Endometrial microvascular endothelial cells (primary cell): ENCODE results near the gene PCCA. TPM values are rescaled to one million over a fixed set of nuclear protein-coding genes. Genes with fewer than 3 reads are reported as not detected.
"Not testable (repeated sequence)": the region's sequence is repeated elsewhere in the genome, so short reads cannot be mapped to it uniquely, and the experiment has no call there.

ENCODE experiments used
- in situ Hi-C: cut with HindIII; loops from 2 replicates; pipeline ENCODE4 v1.10.0; 2017; ENCODE audit warnings: low sequenced_read_pairs, low pct_unique_long_range_greater_than_20kb; ENCODE audit errors: inconsistent ontology term
- total RNA-seq: library from RNA; depleted of rRNA; stranded (reverse); fragments of >200 nt; gene quantifications from one replicate; pipeline ENCODE4 v1.2.3, GENCODE V29; 2015; ENCODE audit errors: inconsistent ontology term

PCCA gene
- total RNA-seq, 1 donor from 2014 or later, result 14.0 TPM

DNA sequence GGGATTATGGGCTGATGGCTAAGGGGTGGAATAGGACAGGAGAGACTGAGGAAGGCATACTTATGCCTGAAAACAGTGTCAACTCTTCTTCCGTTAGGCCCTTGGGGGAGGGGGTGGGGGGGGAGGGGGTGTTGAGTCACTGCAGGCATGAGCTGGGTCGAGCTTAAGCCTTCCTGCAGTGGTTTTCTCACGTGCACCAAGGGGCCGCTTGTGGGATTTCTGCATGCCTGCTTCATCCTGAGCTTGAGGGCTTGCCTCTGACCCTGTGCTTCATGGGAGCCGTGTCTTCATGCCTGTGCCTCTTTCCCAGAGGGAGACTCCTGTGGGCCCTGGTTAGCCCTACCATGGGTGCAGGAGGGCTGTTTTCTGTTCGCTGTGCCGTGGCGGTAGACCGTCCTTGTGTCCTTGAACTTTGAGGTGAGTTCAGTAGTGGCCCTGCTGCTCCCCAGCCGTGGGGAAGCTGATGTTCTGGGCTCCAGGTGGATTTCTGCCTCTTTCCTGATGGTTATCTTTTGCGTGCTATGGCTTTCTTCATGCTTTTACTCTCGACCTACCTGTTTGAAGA lies 186.1 kb downstream of the PCCA start:
- in situ Hi-C loops, result no loop called here

DNA sequence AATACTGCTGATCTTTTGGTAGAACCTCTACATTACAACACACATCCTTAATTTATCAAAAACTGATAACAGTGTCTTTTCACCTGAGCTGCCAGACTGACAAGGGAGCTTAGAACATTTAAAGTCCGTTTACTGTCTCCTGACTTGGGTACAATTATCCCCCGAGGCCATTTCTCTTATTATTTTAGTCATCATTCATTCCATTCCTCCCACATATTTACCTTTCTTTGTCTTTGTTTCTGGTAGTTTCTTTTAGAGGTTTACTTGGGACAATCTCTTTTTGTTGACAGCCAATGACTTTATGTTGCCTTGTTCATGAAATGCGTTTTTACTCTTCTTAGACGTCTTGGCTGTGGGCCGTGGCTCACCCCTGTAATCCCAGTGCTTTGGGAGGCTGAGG lies 186.9 kb downstream of the PCCA start:
- in situ Hi-C loops, result no loop called here

DNA sequence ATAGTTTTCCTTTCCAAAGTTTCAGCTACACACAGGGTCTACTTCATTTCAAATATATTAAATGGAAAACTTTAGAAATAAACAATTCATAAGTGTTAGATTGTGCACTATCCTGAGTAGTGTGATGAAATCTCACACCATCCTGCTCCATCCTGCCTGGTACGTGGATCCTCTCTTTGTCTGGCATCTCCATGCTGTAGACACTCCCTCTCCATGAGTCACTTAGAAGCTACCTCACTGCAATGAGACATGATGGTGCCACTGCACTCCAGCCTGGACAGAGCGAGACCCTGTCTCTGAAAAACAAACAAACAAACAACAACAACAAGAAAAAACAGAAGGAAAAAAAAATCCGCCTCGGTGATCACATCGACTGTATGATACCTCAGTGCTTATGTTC lies 191.8 kb downstream of the PCCA start:
- in situ Hi-C loops, result no loop called here

DNA sequence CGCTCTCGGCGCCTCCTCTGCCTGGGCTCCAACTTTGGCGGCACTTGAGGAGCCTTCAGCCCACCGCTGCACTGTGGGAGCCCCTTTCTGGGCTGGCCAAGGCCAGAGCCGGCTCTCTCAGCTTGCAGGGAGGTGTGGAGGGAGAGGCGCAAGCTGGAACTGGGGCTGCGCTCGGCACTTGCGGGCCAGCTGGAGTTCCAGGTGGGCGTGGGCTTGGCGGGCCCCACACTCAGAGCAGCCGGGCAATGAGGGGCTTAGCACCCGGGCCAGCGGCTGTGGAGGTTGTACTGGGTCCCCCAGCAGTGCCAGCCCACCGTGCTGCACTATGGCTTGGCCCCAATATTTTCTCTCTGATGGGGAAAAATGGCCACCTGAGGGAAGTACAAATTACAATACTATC lies 193.4 kb downstream of the PCCA start:
- in situ Hi-C loops, result not testable (repeated sequence)

DNA sequence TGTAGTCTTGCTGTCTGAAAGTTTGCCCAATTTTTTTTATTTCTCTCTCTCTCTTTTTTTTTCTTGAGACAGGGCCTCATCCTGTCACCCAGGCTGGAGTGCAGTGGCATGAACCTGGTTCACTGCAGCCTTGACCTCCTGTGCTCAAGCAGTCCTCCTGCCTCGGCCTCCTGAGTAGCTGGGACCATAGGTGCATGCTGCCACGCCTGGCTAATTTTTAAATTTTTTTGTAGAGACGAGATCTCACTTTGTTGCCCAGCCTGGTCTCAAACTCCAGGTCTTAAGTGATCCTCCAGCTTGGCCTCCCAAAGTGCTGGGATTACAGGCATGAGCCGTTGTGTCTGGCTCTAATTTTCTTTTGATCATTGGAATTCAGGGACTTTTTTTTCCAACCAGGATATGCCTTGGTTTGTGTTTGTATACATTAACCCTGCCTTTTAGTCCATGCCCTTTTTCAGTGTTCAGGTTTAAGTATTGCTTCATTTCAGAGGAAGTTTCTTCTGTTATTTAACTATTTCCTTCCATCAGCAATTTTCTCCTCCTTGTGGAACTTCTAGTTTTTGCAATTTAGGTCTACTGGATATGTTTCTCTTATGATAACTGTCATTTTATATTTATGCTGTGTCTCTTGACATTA lies 201.4 kb downstream of the PCCA start:
- in situ Hi-C loops, result no loop called here

DNA sequence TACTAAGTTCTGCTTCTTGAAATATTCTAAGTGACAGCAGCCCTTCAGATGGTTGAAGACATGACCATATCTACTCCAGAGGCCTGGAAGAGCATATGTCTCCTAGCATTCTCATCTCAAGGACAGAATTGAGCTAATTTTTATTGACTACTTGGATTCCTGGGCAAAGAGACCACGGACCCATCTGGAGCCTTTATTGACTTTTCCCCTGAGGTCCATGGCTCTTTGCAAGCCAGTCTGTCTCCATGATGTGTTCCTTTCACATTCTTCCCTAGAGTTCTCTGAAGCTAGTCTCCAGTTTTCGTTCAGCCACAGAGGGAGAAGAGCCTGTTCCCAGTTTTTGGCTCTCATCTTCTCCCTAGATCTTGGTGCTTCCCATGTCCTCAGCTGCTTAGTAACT lies 202.7 kb downstream of the PCCA start:
- in situ Hi-C loops, result no loop called here

DNA sequence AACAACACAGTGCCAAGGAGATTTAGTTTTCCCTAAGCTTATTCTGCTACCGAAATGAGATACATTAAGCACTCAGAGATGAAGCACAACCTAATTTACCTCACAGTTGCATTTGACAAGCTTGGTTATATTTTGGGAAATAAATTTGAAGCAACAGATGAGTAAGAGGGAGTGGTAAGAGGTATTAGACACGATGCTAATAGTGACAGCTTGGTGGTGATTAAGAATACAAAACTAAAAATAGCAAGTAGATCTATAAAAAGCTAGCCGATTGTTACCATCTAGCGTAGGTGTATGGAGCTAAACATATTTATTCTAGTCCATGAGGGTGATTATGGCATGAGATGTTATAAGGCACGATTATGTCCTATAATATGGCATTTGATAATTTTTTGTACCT lies 208.5 kb downstream of the PCCA start:
- in situ Hi-C loops, result no loop called here

DNA sequence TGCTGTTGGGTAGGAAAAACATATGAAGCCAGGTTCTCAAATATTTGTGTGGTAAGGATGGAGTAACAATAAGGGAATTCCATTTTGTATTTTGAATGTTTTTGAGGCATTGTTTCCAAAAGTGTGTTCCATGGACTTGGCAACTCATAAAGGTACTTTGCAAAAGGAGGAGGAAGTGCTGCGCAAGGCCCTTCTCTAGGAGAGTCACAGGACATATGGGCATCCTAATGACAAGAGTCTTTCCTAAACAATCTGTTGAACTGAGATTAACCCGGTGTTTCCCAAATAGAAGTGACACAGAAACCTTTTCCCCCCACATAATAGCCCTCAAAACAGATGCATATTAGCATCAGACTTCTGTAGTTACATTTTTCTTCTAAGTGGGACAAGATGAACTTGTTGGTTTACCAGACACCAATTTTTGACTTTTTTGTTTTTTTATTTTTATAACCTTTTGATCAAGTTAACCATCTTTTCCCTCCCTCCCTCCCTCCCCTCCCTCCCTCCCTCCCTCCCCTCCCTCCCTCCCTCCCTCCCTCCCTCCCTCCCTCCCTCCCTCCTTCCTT lies 209.3 kb downstream of the PCCA start:
- in situ Hi-C loops, result no loop called here

DNA sequence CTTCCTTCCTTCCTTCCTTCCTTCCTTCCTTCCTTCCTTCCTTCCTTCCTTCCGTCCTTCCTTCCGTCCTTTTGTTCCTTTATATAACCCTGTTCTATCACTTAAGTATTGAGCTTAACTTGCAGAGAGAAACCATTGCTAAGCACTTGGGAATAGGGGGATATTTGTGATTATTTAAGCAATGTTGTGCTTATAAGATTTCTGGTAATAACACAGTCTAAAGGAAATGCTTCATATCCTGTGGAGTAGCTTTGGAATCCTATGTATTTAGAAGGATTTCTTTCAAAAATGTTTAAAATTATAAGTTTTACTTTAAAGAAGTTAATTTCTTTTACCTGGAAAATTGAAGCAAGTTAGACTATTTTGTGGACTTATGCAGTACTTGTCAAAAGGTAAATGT lies 209.8 kb downstream of the PCCA start:
- in situ Hi-C loops, result no loop called here

DNA sequence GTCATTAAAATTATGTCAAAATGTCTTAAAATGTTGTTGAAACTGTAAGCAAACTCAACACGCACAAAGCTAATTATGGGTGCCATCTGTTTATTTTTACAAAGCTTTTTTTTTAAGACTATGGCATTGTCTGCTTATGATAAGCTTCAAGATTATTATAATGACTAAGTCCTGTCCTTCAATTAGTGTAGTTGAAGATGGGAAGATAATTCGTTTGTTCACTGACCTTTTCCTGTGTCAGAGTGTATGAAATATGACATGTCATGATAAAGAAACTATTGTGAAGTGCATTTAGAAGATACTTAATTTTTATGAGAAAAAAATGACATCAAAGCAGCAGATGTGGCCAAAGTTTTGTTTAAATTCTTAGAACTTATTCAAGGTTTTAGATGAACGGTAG lies 211.3 kb downstream of the PCCA start:
- in situ Hi-C loops, result no loop called here

DNA sequence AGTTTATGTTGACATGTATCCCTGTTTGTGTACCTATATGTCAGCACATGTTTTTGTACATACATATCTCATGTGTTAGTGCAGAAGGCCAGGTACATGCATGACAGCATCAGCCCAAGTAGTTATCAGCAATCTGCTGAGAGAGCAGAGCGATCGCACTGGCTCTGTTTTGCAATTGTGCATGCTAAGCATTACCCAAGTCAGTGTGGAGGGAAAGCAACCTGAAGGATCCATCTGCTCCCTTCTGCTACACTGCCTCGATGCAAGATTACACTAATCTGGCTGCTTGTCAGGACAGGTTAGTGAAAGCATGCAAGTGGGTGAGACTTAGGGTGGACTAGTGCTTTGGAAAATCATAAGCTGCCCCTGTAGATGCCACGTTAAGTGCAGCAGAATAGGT lies 211.8 kb downstream of the PCCA start:
- in situ Hi-C loops, result no loop called here

DNA sequence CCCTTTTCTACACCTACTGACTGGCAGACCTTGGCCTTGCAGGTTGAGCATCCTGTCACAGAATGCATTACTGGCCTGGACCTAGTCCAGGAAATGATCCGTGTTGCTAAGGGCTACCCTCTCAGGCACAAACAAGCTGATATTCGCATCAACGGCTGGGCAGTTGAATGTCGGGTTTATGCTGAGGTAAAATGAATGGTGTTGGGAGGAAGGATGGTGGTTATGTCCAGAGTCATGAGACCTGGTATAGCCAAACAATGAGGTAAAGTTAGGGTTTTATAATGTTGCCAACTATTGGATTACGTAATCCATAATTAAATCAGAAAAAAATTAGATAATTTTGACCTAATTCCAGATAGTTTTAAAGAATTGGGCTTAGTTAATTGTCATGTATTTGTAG lies 212.5 kb downstream of the PCCA start:
- in situ Hi-C loops, result no loop called here

DNA sequence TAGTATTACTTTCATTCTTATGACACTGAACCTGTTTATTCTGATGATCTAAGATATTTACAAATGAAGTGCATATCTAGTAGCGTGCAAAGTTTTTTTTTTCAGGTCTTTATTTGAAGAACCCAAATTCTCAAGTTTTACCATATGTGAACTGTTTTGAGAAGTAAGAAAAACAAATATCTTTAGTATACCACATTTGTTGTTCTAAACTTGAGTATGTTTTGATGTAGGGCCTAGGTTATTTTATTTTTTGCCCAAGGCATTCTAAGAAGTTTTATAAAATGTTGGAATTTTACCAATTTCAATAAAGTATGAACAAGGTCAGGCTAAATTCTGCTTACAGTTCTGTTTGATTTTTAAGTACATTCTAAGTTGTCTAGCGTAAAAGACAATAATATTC lies 213.5 kb downstream of the PCCA start:
- in situ Hi-C loops, result no loop called here

DNA sequence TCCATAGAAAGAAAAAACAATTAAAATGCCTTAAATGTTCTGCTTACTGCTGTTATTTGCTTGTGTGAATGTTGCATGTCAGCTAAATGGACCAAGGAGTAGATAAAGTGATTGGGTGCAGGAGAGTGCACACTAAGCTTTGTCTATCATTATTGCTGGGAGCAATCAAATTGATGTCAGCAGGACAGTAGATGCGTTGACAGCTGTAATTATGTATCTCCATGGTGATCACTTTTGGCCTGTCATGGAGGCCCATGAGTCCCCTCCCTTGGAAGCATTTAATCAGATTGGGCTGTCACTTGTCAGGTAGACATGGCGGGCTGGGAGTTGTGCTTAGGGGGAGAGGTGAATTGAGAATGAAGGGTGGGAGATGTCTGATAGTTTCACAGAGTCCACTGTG lies 215.3 kb downstream of the PCCA start:
- in situ Hi-C loops, result no loop called here

DNA sequence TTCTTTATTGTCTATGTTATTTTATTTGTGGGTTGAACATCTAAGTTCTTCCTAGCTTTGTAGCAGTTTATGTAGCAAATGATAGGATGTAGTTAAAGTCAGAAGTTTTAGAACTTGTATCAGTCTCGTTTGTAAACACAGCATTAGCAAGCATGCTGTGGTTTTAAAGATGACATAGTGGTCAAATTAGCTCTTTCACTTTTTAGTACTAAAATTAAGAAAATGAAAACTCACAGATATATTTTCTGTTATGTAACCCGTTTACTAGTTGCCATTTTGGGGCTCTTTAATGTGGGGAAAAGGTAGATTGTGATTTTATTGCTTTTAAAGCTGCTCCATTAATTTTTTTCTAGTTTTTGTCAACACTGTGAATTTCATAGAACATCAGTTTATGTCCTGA lies 216.5 kb downstream of the PCCA start:
- in situ Hi-C loops, result no loop called here

DNA sequence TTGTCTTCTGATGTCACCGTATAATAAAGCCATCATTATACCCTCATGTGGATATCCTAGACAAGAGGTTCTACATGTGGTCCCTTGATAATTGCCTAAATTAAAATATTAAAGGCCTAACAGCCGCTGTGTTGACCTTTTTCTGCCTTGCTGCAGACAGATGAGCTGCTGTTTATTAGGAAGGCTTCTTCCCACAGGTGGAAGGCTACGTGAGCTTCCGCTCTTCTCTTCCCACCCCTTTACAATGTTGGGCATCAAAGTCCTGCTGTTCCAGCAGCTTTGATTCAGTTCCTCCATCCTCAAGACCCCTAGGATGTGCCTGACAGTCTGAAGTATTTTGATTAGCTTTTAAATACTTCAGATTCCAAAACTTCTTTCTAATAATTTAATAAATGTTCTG lies 217.1 kb downstream of the PCCA start:
- in situ Hi-C loops, result no loop called here

DNA sequence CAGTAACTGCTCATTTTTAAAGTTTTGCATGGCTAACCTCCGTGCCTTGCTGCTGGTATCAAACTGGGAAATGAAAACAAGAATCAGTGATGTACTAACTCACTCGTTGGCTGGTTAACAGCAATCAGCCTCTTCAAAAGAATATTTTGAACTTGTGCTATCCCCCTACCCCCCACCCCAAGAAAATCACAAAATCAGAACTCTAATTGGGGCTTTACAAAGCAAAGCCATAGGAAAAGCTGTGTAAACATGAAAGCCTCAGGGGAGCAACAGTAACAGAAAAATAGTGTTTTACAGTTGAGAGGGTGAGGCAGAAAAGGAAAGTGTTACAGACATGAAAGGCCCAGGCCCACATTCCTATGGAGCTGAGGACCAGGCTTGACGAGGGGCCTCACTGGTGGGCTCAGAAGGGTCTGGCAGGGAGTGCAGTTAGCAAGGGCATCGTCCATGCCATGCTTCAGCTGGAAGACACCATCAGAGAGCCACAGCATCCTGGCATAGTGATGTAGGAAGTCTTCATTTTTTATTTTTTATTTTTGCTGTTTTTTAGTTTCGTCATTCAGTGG lies 217.6 kb downstream of the PCCA start:
- in situ Hi-C loops, result no loop called here

DNA sequence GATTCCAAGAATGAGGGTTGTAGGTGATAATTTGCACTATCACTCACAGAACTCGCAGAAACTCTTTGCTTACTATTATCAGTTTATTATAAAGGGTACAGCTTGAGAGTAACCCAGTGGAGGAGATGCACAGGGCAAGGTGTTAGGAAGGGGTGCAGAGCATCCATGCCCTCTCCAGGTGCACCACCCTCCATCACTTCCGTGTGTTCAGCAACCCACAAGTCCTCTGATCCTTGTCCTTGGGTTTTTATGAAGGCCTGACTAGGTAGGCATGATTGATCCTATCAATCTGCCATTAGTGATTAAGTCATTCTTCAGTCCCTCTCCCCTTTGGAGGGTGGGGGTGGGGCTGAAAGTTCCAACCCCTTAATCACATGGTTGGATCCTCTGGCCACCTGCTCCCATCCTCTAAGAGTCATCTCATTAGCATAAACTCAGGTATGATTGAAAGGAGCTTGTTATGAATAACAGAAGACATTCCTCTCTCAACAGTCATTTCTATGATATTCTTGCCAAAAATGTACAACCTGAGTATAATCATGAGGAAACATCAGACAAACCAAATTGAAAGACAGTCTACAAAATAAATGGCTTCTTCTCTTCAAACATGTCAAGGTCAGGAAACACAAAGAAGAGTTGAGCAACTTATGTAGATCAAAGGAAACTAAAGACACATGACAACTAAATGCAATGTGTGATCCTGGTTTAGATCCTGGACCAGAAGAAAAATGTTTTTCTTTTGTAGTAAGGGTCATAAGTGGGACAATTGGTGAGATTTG lies 225.4 kb downstream of the PCCA start:
- in situ Hi-C loops, result no loop called here

DNA sequence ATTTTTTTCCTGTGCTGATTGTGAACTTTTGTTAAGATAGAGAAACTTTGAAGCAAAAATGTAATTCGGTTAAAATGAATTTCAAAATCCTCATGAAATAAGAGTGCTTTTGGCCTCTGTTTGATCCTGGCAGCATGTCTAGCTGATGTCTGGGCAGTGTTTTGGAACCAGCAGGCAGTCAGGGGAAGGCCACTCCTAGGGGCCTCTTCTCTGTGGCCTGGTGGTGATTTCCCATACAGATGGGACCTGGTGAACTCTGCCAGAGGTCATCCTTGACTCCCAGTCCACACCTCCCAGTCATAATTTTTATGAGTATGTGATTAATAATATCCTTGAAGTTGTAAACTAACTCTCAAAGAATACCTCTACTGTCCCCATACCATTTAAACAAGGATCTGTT lies 226.6 kb downstream of the PCCA start:
- in situ Hi-C loops, result no loop called here

DNA sequence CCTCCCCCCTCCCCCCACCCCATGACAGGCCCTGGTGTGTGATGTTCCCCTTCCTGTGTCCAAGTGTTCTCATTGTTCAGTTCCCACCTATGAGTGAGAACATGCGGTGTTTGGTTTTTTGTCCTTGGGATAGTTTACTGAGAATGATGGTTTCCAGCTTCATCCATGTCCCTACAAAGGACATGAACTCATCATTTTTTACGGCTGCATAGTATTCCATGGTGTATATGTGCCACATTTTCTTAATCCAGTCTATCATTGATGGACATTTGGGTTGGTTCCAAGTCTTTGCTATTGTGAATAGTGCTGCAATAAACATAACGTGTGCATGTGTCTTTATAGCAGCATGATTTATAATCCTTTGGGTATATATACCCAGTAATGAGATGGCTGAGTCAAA lies 229.6 kb downstream of the PCCA start:
- in situ Hi-C loops, result not testable (repeated sequence)
